ENCODE measurements around the gene MPHOSPH9.

MPHOSPH9 gene

GRCh38 chr12:123200414-123200813 lies 32.5 kb downstream of the MPHOSPH9 start:
- H3K4me3 ChIP-seq: no peak overlapping the region
- no peak overlapping the region for H3K27ac ChIP-seq
- no peak for DNase-seq (ENCODE audit: low spot score)
- TF ChIP-seq CTCF (IDR thresholded peaks at IDR 0.05): no peak

- no peak for DNase-seq (ENCODE audit: low spot score)
- H3K27ac ChIP-seq: no peak overlapping the region
- no peak for TF ChIP-seq CTCF (IDR thresholded peaks at IDR 0.05)
- no peak overlapping the region for H3K4me3 ChIP-seq
Observed at GRCh38 chr12:123199936-123200335, 33.0 kb downstream of the MPHOSPH9 start.

- TF ChIP-seq CTCF (IDR thresholded peaks at IDR 0.05): no peak
- DNase-seq (ENCODE audit: low spot score): no peak
- Histone ChIP-seq H3K4me3 (no peak overlapping the region), H3K27ac (no peak overlapping the region)
Observed at GRCh38 chr12:123187637-123188036, 45.3 kb downstream of the MPHOSPH9 start.

GRCh38 chr12:123180171-123180570 lies 52.8 kb downstream of the MPHOSPH9 start:
- Histone ChIP-seq H3K27ac (no peak overlapping the region), H3K4me3 (no peak overlapping the region)
- no peak for TF ChIP-seq CTCF (IDR thresholded peaks at IDR 0.05)
- DNase-seq (ENCODE audit: low spot score): no peak

GRCh38 chr12:123171967-123172366 lies 61.0 kb downstream of the MPHOSPH9 start:
- H3K4me3 ChIP-seq: no peak overlapping the region
- TF ChIP-seq CTCF (IDR thresholded peaks at IDR 0.05): no peak
- no peak for DNase-seq (ENCODE audit: low spot score)
- no peak overlapping the region for H3K27ac ChIP-seq

- TF ChIP-seq CTCF (IDR thresholded peaks at IDR 0.05): no peak
- no peak for DNase-seq (ENCODE audit: low spot score)
- Histone ChIP-seq H3K27ac (no peak overlapping the region), H3K4me3 (no peak overlapping the region)
Observed at GRCh38 chr12:123167329-123167728, 65.6 kb downstream of the MPHOSPH9 start.

GRCh38 chr12:123165537-123165936 lies 67.4 kb downstream of the MPHOSPH9 start:
- no peak overlapping the region for H3K4me3 ChIP-seq
- no peak for TF ChIP-seq CTCF (IDR thresholded peaks at IDR 0.05)
- DNase-seq (ENCODE audit: low spot score): no peak
- H3K27ac ChIP-seq: no peak overlapping the region

Measured in coronary artery (tissue), 2 donors.